ENCODE data around the gene CSH2.
"Not testable (repeated sequence)": the region's sequence is repeated elsewhere in the genome, so short reads cannot be mapped to it uniquely, and the experiment has no call there.

- TF ChIP-seq POLR2AphosphoS5, CTCF, POLR2A (IDR thresholded peaks at IDR 0.05): not testable (repeated sequence)
Observed at GRCh38 chr17:63918789-63919305, 45.4 kb upstream of the CSH2 start, which contains the start of gene GH1.

Data from prostate gland (tissue), 2 donors.